GM19395 (cell line): Measurements from ENCODE around the gene EXOSC7.
"Not testable (repeated sequence)": the region's sequence is repeated elsewhere in the genome, so short reads cannot be mapped to it uniquely, and the experiment has no call there.

Source experiments
- ATAC-seq: cut with Tn5 transposase; IDR thresholded peaks from one replicate; pipeline ENCODE4 v1.9.1; 2021; ENCODE audit warnings: mild to moderate bottlenecking, moderate library complexity; ENCODE audit not compliant: unreplicated experiment

EXOSC7 gene

GRCh38 chr3:45053805-45054195, 77.8 kb downstream of the EXOSC7 start:
- ATAC-seq = not testable (repeated sequence)

GRCh38 chr3:45054196-45054857, 78.3 kb downstream of the EXOSC7 start:
- no peak for ATAC-seq

- no peak for ATAC-seq
These were observed 79.0 kb downstream of the EXOSC7 start for GRCh38 chr3:45055032-45055410.

GRCh38 chr3:45055411-45056143, 79.5 kb downstream of the EXOSC7 start:
- no peak for ATAC-seq

- no peak for ATAC-seq
These were observed 80.7 kb downstream of the EXOSC7 start for GRCh38 chr3:45056608-45057301.

GRCh38 chr3:45057557-45057956, 81.5 kb downstream of the EXOSC7 start:
- no peak for ATAC-seq

- ATAC-seq = no peak
These were observed 83.1 kb downstream of the EXOSC7 start for GRCh38 chr3:45059132-45059531.

GRCh38 chr3:45060165-45060892, 84.3 kb downstream of the EXOSC7 start:
- no peak for ATAC-seq
